HCT116 (cell line): ENCODE data around the gene THAP10.

ENCODE experiments used
- EZH2 ChIP-seq: fragments of 200-600 bp; sonication (generic); IDR thresholded peaks from 2 replicates; pipeline ENCODE4 v1.6.1; 2017; ENCODE audit warnings: antibody characterized with exemption, mixed run types
- EZH2phosphoT487 ChIP-seq: fragments of 200-600 bp; IDR thresholded peaks from 2 replicates; pipeline ENCODE4 v1.6.1; 2018; ENCODE audit warnings: antibody characterized with exemption, borderline replicate concordance
- POLR2A ChIP-seq: IDR thresholded peaks from 2 replicates; pipeline ENCODE4 v1.7.0; 2011; ENCODE audit warnings: borderline replicate concordance; ENCODE audit not compliant: insufficient read depth, insufficient read length; ENCODE audit errors: extremely low read depth
- POLR2AphosphoS5 ChIP-seq: IDR thresholded peaks from 2 replicates; pipeline ENCODE4 v1.6.1; 2011; ENCODE audit warnings: mild to moderate bottlenecking, low read depth, low read length, moderate library complexity
- SP1 ChIP-seq: IDR thresholded peaks from 2 replicates; pipeline ENCODE4 v1.6.1; 2012; ENCODE audit warnings: low read depth
- SRF ChIP-seq: IDR thresholded peaks from 2 replicates; pipeline ENCODE4 v1.6.1; 2012; ENCODE audit warnings: low read depth
- YY1 ChIP-seq: IDR thresholded peaks from 2 replicates; pipeline ENCODE4 v1.6.1; 2011; ENCODE audit warnings: low read length, low read depth, moderate library complexity, mild to moderate bottlenecking; ENCODE audit not compliant: insufficient replicate concordance; ENCODE audit errors: extremely low read depth
- TF ChIP-seq, protein P1 (sequence below), 3 experiments: fragments of 200-600 bp in 1 of 3; sonication (generic) in 1 of 3; IDR thresholded peaks in 2 of 3; conservative IDR thresholded peaks in 1 of 3; 2 replicates each; pipeline ENCODE4 v1.5.1; 2012 to 2017; ENCODE audit warnings: low read depth in 2 of 3, low read length in 2 of 3, antibody characterized with exemption in 1 of 3, borderline replicate concordance in 1 of 3, control low read depth in 1 of 3, mild to moderate bottlenecking in 1 of 3, mixed read lengths in 1 of 3, mixed run types in 1 of 3, moderate library complexity in 1 of 3; ENCODE audit not compliant: insufficient read depth in 1 of 3
- TF ChIP-seq, protein P2 (sequence below): IDR thresholded peaks from 2 replicates; pipeline ENCODE4 v1.6.1; 2012

DNA sequence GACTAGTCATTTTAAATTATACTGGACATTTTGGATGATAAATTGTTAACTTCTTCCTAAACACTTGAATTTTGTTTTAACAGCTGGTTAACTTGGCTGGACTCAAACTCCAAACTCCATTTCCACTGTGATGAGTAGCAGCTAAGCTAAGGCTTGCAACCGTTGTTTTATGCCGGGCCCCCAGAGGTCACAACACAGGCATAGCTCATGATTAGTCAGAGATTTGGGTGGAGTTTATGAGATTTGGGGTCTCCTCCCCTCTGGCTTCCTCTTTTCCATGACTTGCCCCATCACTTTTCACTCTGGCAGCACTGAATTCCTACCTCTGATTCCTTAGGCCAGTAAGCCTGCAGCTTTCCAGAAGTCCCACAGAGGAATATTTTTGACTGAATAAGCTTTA, 12.8 kb downstream of the THAP10 start:
- TF ChIP-seq EZH2 (no peak), YY1 (no peak), POLR2A (no peak), POLR2AphosphoS5 (no peak), SRF (no peak), SP1 (no peak), EZH2phosphoT487 (no peak)
- TF ChIP-seq, protein P1, sequence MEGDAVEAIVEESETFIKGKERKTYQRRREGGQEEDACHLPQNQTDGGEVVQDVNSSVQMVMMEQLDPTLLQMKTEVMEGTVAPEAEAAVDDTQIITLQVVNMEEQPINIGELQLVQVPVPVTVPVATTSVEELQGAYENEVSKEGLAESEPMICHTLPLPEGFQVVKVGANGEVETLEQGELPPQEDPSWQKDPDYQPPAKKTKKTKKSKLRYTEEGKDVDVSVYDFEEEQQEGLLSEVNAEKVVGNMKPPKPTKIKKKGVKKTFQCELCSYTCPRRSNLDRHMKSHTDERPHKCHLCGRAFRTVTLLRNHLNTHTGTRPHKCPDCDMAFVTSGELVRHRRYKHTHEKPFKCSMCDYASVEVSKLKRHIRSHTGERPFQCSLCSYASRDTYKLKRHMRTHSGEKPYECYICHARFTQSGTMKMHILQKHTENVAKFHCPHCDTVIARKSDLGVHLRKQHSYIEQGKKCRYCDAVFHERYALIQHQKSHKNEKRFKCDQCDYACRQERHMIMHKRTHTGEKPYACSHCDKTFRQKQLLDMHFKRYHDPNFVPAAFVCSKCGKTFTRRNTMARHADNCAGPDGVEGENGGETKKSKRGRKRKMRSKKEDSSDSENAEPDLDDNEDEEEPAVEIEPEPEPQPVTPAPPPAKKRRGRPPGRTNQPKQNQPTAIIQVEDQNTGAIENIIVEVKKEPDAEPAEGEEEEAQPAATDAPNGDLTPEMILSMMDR (IDR thresholded peaks at IDR 0.05 in 2 of 3, conservative IDR thresholded peaks at IDR 0.05 in 1 of 3; ENCODE audit: borderline replicate concordance in 1 of 3, insufficient read depth in 1 of 3, low read depth in 2 of 3, low read length in 2 of 3) = no peak
- TF ChIP-seq, protein P2, sequence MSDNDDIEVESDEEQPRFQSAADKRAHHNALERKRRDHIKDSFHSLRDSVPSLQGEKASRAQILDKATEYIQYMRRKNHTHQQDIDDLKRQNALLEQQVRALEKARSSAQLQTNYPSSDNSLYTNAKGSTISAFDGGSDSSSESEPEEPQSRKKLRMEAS = no peak
